NB4 (cell line): ENCODE measurements around the gene KIF22.

Source experiments
- CTCF ChIP-seq: IDR thresholded peaks from one replicate; pipeline ENCODE4 v1.5.1; 2012; ENCODE audit warnings: low read depth, low read length
- TF ChIP-seq, protein P1 (sequence below): IDR thresholded peaks from 2 replicates; pipeline ENCODE4 v1.6.1; 2011; ENCODE audit warnings: low read depth, low read length

- TF ChIP-seq, protein P1, sequence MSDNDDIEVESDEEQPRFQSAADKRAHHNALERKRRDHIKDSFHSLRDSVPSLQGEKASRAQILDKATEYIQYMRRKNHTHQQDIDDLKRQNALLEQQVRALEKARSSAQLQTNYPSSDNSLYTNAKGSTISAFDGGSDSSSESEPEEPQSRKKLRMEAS: no peak
- no peak for TF ChIP-seq CTCF
Observed at GRCh38 chr16:29767062-29767461, 23.5 kb upstream of the KIF22 start.
